Measurements from ENCODE around the gene CCDC88C.
"Not testable (repeated sequence)": the region's sequence is repeated elsewhere in the genome, so short reads cannot be mapped to it uniquely, and the experiment has no call there.

CCDC88C gene

GRCh38 chr14:91232052-91232451 is 185.6 kb downstream of the CCDC88C start:
- H3K27ac ChIP-seq (ENCODE audit: low read length) = no peak overlapping the region
- no peaks in the 10 kb centered on the region for H3K27me3 ChIP-seq (ENCODE audit: insufficient read depth, low read length)
- no peak overlapping the region for H3K9ac ChIP-seq (ENCODE audit: low read depth, low read length)
- H3K4me3 ChIP-seq (ENCODE audit: low read length) = no peak overlapping the region
- H3K4me1 ChIP-seq (ENCODE audit: insufficient read depth, low read length) = peaks cover 11% of the 10 kb centered on the region; the same call in 1 of the 2 replicates
- H3K36me3 ChIP-seq (ENCODE audit: insufficient read depth, low read depth, low read length) = no peaks in the 10 kb centered on the region
- H3K9me3 ChIP-seq (ENCODE audit: insufficient read depth, low read depth, low read length) = peaks cover 10% of the 10 kb centered on the region

- H3K27ac ChIP-seq (ENCODE audit: low read length) = no peak overlapping the region
- H3K4me3 ChIP-seq (ENCODE audit: low read length) = no peak overlapping the region
- peaks cover 10% of the 10 kb centered on the region for H3K9me3 ChIP-seq (ENCODE audit: insufficient read depth, low read depth, low read length)
- H3K36me3 ChIP-seq (ENCODE audit: insufficient read depth, low read depth, low read length) = no peaks in the 10 kb centered on the region
- H3K9ac ChIP-seq (ENCODE audit: low read depth, low read length) = no peak overlapping the region
- no peaks in the 10 kb centered on the region for H3K27me3 ChIP-seq (ENCODE audit: insufficient read depth, low read length)
- peaks cover 11% of the 10 kb centered on the region; the same call in 1 of the 2 replicates for H3K4me1 ChIP-seq (ENCODE audit: insufficient read depth, low read length)
Observed at GRCh38 chr14:91231446-91231845, 186.2 kb downstream of the CCDC88C start.

GRCh38 chr14:91230397-91231035 is 187.1 kb downstream of the CCDC88C start:
- Histone ChIP-seq H3K9ac (ENCODE audit: low read depth, low read length) (no peak overlapping the region), H3K4me3 (ENCODE audit: low read length) (no peak overlapping the region), H3K4me1 (ENCODE audit: insufficient read depth, low read length) (peaks cover 11% of the 10 kb centered on the region; the same call in 1 of the 2 replicates), H3K27ac (ENCODE audit: low read length) (no peak overlapping the region), H3K9me3 (ENCODE audit: insufficient read depth, low read depth, low read length) (peaks cover 10% of the 10 kb centered on the region), H3K36me3 (ENCODE audit: insufficient read depth, low read depth, low read length) (no peaks in the 10 kb centered on the region), H3K27me3 (ENCODE audit: insufficient read depth, low read length) (no peaks in the 10 kb centered on the region)

GRCh38 chr14:91229743-91230200 is 187.8 kb downstream of the CCDC88C start:
- Histone ChIP-seq H3K36me3 (ENCODE audit: insufficient read depth, low read depth, low read length) (no peaks in the 10 kb centered on the region), H3K27me3 (ENCODE audit: insufficient read depth, low read length) (no peaks in the 10 kb centered on the region), H3K9ac (ENCODE audit: low read depth, low read length) (no peak overlapping the region), H3K4me3 (ENCODE audit: low read length) (no peak overlapping the region), H3K4me1 (ENCODE audit: insufficient read depth, low read length) (peaks cover 11% of the 10 kb centered on the region; the same call in 1 of the 2 replicates), H3K27ac (ENCODE audit: low read length) (no peak overlapping the region), H3K9me3 (ENCODE audit: insufficient read depth, low read depth, low read length) (peaks cover 10% of the 10 kb centered on the region)

- Histone ChIP-seq H3K9me3 (ENCODE audit: insufficient read depth, low read depth, low read length) (peaks cover 10% of the 10 kb centered on the region), H3K4me3 (ENCODE audit: low read length) (no peak overlapping the region), H3K9ac (ENCODE audit: low read depth, low read length) (peak overlapping the region; percentile 29; the same call in 1 of the 2 replicates), H3K27me3 (ENCODE audit: insufficient read depth, low read length) (no peaks in the 10 kb centered on the region), H3K27ac (ENCODE audit: low read length) (no peak overlapping the region), H3K36me3 (ENCODE audit: insufficient read depth, low read depth, low read length) (no peaks in the 10 kb centered on the region), H3K4me1 (ENCODE audit: insufficient read depth, low read length) (peaks cover 11% of the 10 kb centered on the region; the same call in 1 of the 2 replicates)
Observed at GRCh38 chr14:91229005-91229382, 188.6 kb downstream of the CCDC88C start.

GRCh38 chr14:91228112-91229004 is 189.3 kb downstream of the CCDC88C start:
- Histone ChIP-seq H3K27me3 (ENCODE audit: insufficient read depth, low read length) (no peaks in the 10 kb centered on the region), H3K27ac (ENCODE audit: low read length) (no peak overlapping the region), H3K4me1 (ENCODE audit: insufficient read depth, low read length) (peaks cover 11% of the 10 kb centered on the region; the same call in 1 of the 2 replicates), H3K9ac (ENCODE audit: low read depth, low read length) (peak overlapping the region; percentile 29; the same call in 1 of the 2 replicates), H3K4me3 (ENCODE audit: low read length) (no peak overlapping the region), H3K36me3 (ENCODE audit: insufficient read depth, low read depth, low read length) (no peaks in the 10 kb centered on the region), H3K9me3 (ENCODE audit: insufficient read depth, low read depth, low read length) (peaks cover 10% of the 10 kb centered on the region)

- Histone ChIP-seq H3K9ac (ENCODE audit: low read depth, low read length) (no peak overlapping the region), H3K4me1 (ENCODE audit: insufficient read depth, low read length) (peaks cover 11% of the 10 kb centered on the region; the same call in 1 of the 2 replicates), H3K27me3 (ENCODE audit: insufficient read depth, low read length) (no peaks in the 10 kb centered on the region), H3K36me3 (ENCODE audit: insufficient read depth, low read depth, low read length) (no peaks in the 10 kb centered on the region), H3K9me3 (ENCODE audit: insufficient read depth, low read depth, low read length) (peaks cover 10% of the 10 kb centered on the region), H3K4me3 (ENCODE audit: low read length) (no peak overlapping the region), H3K27ac (ENCODE audit: low read length) (no peak overlapping the region)
Observed at GRCh38 chr14:91227183-91227628, 190.4 kb downstream of the CCDC88C start.

- not testable (repeated sequence) for H3K9ac ChIP-seq (ENCODE audit: low read depth, low read length); H3K4me3 ChIP-seq (ENCODE audit: low read length); H3K27ac ChIP-seq (ENCODE audit: low read length); H3K9me3 ChIP-seq (ENCODE audit: insufficient read depth, low read depth, low read length); H3K36me3 ChIP-seq (ENCODE audit: insufficient read depth, low read depth, low read length); H3K27me3 ChIP-seq (ENCODE audit: insufficient read depth, low read length)
- peaks cover 11% of the 10 kb centered on the region; the same call in 1 of the 2 replicates for H3K4me1 ChIP-seq (ENCODE audit: insufficient read depth, low read length)
Observed at GRCh38 chr14:91226360-91226759, 191.3 kb downstream of the CCDC88C start.

GRCh38 chr14:91225025-91225424 is 192.6 kb downstream of the CCDC88C start:
- Histone ChIP-seq H3K27ac (ENCODE audit: low read length) (no peak overlapping the region), H3K9me3 (ENCODE audit: insufficient read depth, low read depth, low read length) (no peaks in the 10 kb centered on the region), H3K4me1 (ENCODE audit: insufficient read depth, low read length) (peaks cover 11% of the 10 kb centered on the region; the same call in 1 of the 2 replicates), H3K9ac (ENCODE audit: low read depth, low read length) (no peak overlapping the region), H3K36me3 (ENCODE audit: insufficient read depth, low read depth, low read length) (no peaks in the 10 kb centered on the region), H3K27me3 (ENCODE audit: insufficient read depth, low read length) (no peaks in the 10 kb centered on the region), H3K4me3 (ENCODE audit: low read length) (no peak overlapping the region)

GRCh38 chr14:91223028-91223783 is 194.4 kb downstream of the CCDC88C start:
- no peak overlapping the region for H3K27ac ChIP-seq (ENCODE audit: low read length)
- no peaks in the 10 kb centered on the region for H3K27me3 ChIP-seq (ENCODE audit: insufficient read depth, low read length)
- H3K9ac ChIP-seq (ENCODE audit: low read depth, low read length) = no peak overlapping the region
- H3K4me3 ChIP-seq (ENCODE audit: low read length) = no peak overlapping the region
- H3K4me1 ChIP-seq (ENCODE audit: insufficient read depth, low read length) = peaks cover 5% of the 10 kb centered on the region; the same call in 1 of the 2 replicates
- H3K9me3 ChIP-seq (ENCODE audit: insufficient read depth, low read depth, low read length) = no peaks in the 10 kb centered on the region
- H3K36me3 ChIP-seq (ENCODE audit: insufficient read depth, low read depth, low read length) = no peaks in the 10 kb centered on the region

All from iPS-20b (cell line).